C4-2B (cell line): ENCODE measurements around the gene IRF6.

ENCODE experiments used
- CTCF ChIP-seq: fragments of 450-650 bp; conservative IDR thresholded peaks from 2 replicates; pipeline ENCODE4 v1.5.1; 2017; ENCODE audit warnings: mild to moderate bottlenecking
- ZFX ChIP-seq: fragments of 450-650 bp; IDR thresholded peaks from 2 replicates; pipeline ENCODE4 v1.6.1; 2017

- TF ChIP-seq CTCF (no peak), ZFX (no peak)
These were observed 59.3 kb downstream of the IRF6 start for GRCh38 chr1:209746451-209747165.
